SU-DHL-6 (cell line): Measurements from ENCODE around the gene UNC13C.

Source experiments
- H2AFZ ChIP-seq: fragments of 200-600 bp; sonication (generic); 2 replicates; pipeline ENCODE4 v1.6.1; 2014; ENCODE audit warnings: low read depth, mild to moderate bottlenecking, moderate library complexity, mixed read lengths, antibody characterized with exemption, low read length; ENCODE audit not compliant: severe bottlenecking
- H3F3A ChIP-seq: fragments of 200-600 bp; shearing (Covaris generic); 2 replicates; pipeline ENCODE4 v1.6.0; 2016; ENCODE audit warnings: antibody characterized with exemption, mild to moderate bottlenecking; ENCODE audit not compliant: insufficient read depth
- H3K27ac ChIP-seq: fragments of 200-600 bp; sonication (generic); 2 replicates; pipeline ENCODE4 v1.5.1; 2016; ENCODE audit warnings: low read depth, mild to moderate bottlenecking, low read length, moderate library complexity, mixed read lengths
- H3K27me3 ChIP-seq: fragments of 200-600 bp; sonication (generic), shearing (Covaris generic); 2 replicates; pipeline ENCODE4 v1.6.0; 2014; ENCODE audit warnings: mild to moderate bottlenecking, low read length
- H3K36me3 ChIP-seq: fragments of 200-600 bp; sonication (generic); 2 replicates; pipeline ENCODE4 v1.6.1; 2014; ENCODE audit warnings: mild to moderate bottlenecking, low read length, mixed read lengths
- H3K4me2 ChIP-seq: fragments of 300-600, 200-600 bp; shearing (Covaris generic), sonication (generic); 2 replicates; pipeline ENCODE4 v1.6.0; 2014; ENCODE audit warnings: low read length, low read depth, mild to moderate bottlenecking; ENCODE audit not compliant: poor library complexity, severe bottlenecking
- H3K4me3 ChIP-seq: fragments of 200-600 bp; sonication (generic); 2 replicates; pipeline ENCODE4 v1.5.1; 2014; ENCODE audit warnings: antibody characterized with exemption, low read length, mild to moderate bottlenecking, mixed read lengths; ENCODE audit not compliant: insufficient read depth, poor library complexity, severe bottlenecking
- H3K79me2 ChIP-seq: fragments of 200-600 bp; sonication (generic); 2 replicates; pipeline ENCODE4 v1.6.1; 2014; ENCODE audit warnings: mild to moderate bottlenecking, low read length, moderate library complexity; ENCODE audit not compliant: insufficient read depth
- H3K9ac ChIP-seq: fragments of 200-600 bp; sonication (generic); 2 replicates; pipeline ENCODE4 v1.7.0; 2014; ENCODE audit warnings: mild to moderate bottlenecking, low read length
- H3K9me2 ChIP-seq: fragments of 200-600 bp; sonication (generic); replicated peaks from 2 replicates; pipeline ENCODE4 v1.6.1; 2014; ENCODE audit warnings: low read length; ENCODE audit not compliant: insufficient read depth
- H3K9me3 ChIP-seq: fragments of 200-600 bp; sonication (generic); 2 replicates; pipeline ENCODE4 v1.6.1; 2014; ENCODE audit warnings: low read length, mixed read lengths; ENCODE audit not compliant: insufficient read depth
- H4K20me1 ChIP-seq: fragments of 200-600 bp; sonication (generic); 2 replicates; pipeline ENCODE4 v1.6.1; 2014; ENCODE audit warnings: low read depth, mild to moderate bottlenecking, antibody characterized with exemption, low read length, moderate library complexity, mixed read lengths
- EZH2phosphoT487 ChIP-seq: fragments of 200-600 bp; sonication (generic), shearing (Covaris generic); conservative IDR thresholded peaks from 2 replicates; pipeline ENCODE4 v1.6.1; 2018; ENCODE audit warnings: mild to moderate bottlenecking, antibody characterized with exemption, low read length, moderate library complexity, mixed read lengths
- TF ChIP-seq, protein P1 (sequence below): fragments of 200-600 bp; sonication (generic); IDR thresholded peaks from one replicate; pipeline ENCODE4 v1.5.1; 2017; ENCODE audit warnings: antibody characterized with exemption, mild to moderate bottlenecking, low read length, moderate library complexity; ENCODE audit not compliant: insufficient read depth, poor library complexity, severe bottlenecking

Gene UNC13C

DNA sequence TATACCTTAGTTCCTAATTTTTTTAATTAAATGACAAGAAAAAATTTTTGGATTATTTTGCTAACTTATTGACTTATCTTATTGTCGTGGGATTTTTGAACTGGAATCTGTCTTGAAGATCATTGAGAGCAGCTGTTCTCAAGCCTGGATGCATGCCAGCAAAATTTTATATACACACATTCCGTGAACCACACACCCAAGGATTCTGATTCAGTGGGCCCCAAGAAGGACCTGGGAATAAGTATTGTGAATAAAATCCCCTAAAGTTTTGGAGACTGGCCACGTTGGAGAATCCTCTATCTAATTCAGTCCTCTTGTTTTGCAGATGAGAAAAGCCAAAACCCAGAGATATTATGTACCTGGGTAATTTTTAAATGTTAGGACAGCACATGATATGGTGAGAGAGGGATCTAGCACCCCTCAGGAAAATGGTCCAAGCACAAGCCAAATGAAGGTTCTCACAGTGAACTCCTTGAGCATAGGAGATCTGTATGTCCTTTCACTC lies 55.2 kb downstream of the UNC13C start:
- no peak overlapping the region for H3K9ac ChIP-seq
- no peaks in the 10 kb centered on the region for H3K27me3 ChIP-seq
- H3K36me3 ChIP-seq, result no peaks in the 10 kb centered on the region
- H2AFZ ChIP-seq, result no peak overlapping the region
- H3K4me2 ChIP-seq, result no peak overlapping the region
- H4K20me1 ChIP-seq, result no peaks in the 10 kb centered on the region
- no peak overlapping the region for H3K4me3 ChIP-seq
- no peaks in the 10 kb centered on the region for H3K9me3 ChIP-seq
- no peaks in the 10 kb centered on the region for H3K9me2 ChIP-seq
- TF ChIP-seq, protein P1, sequence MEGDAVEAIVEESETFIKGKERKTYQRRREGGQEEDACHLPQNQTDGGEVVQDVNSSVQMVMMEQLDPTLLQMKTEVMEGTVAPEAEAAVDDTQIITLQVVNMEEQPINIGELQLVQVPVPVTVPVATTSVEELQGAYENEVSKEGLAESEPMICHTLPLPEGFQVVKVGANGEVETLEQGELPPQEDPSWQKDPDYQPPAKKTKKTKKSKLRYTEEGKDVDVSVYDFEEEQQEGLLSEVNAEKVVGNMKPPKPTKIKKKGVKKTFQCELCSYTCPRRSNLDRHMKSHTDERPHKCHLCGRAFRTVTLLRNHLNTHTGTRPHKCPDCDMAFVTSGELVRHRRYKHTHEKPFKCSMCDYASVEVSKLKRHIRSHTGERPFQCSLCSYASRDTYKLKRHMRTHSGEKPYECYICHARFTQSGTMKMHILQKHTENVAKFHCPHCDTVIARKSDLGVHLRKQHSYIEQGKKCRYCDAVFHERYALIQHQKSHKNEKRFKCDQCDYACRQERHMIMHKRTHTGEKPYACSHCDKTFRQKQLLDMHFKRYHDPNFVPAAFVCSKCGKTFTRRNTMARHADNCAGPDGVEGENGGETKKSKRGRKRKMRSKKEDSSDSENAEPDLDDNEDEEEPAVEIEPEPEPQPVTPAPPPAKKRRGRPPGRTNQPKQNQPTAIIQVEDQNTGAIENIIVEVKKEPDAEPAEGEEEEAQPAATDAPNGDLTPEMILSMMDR, result no peak
- no peak for TF ChIP-seq EZH2phosphoT487
- H3F3A ChIP-seq, result no peaks in the 10 kb centered on the region
- no peak overlapping the region for H3K27ac ChIP-seq
- no peaks in the 10 kb centered on the region for H3K79me2 ChIP-seq

DNA sequence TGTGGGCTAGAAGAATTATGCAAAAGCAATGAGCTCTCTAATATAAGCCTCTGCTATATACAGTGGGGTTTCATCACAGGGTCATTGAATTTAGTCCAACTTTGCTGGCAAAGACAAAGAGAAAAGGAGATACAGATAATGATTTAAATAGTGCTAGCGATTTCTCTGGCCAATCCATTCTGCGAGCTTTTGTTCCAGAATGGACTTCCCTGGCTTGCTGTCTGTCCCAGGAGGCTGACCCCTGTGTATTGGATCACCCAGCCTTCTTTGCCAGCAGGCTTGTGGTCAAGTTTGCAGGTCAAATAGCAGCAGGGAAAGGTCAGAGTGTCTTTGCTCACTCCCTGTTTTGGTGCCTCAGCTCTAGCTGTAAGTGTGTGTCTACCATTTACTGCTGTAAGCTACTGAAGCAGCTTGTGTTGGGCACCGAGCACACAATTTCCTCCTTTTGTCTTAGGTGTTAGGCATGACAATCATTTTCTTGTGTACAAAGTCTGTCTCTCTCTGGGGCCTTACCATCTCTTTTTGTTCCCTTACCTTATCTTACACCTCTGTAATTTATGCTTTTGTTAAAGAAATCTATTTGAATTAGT lies 55.7 kb downstream of the UNC13C start:
- Histone ChIP-seq H3K9me2 (no peaks in the 10 kb centered on the region), H3K79me2 (no peaks in the 10 kb centered on the region), H2AFZ (no peak overlapping the region), H3K27me3 (no peaks in the 10 kb centered on the region), H3K36me3 (no peaks in the 10 kb centered on the region), H3K9me3 (no peaks in the 10 kb centered on the region), H3K27ac (no peak overlapping the region), H3K9ac (no peak overlapping the region), H3K4me3 (no peak overlapping the region), H3F3A (no peaks in the 10 kb centered on the region), H3K4me2 (no peak overlapping the region), H4K20me1 (no peaks in the 10 kb centered on the region)
- TF ChIP-seq, protein P1, result no peak
- TF ChIP-seq EZH2phosphoT487, result no peak

DNA sequence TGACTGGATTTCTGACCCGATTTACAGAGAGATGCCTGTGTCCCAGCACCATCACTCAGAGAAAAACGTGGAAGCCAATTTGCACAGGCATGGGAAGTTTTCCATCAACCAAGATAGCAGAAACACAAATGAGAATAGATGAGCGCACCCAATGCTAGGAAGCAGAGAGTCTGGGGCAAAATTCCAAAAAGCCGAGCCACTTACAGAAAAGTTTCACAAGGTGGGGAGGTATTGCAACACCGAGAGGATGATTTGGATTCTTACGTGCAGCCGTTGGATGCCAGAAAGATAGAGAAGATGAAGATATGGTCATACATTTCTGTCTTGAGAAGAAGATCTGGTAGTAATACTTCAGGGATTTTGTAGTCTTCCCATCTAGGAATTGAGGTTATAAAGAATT lies 57.4 kb downstream of the UNC13C start:
- TF ChIP-seq, protein P1, result no peak
- TF ChIP-seq EZH2phosphoT487, result no peak
- no peak overlapping the region for H3K4me2 ChIP-seq
- no peaks in the 10 kb centered on the region for H3K36me3 ChIP-seq
- no peaks in the 10 kb centered on the region for H3K9me2 ChIP-seq
- no peak overlapping the region for H3K9ac ChIP-seq
- no peaks in the 10 kb centered on the region for H3K27me3 ChIP-seq
- no peaks in the 10 kb centered on the region for H3K79me2 ChIP-seq
- H3F3A ChIP-seq, result no peaks in the 10 kb centered on the region
- H3K4me3 ChIP-seq, result no peak overlapping the region
- no peaks in the 10 kb centered on the region for H4K20me1 ChIP-seq
- no peaks in the 10 kb centered on the region for H3K9me3 ChIP-seq
- no peak overlapping the region for H3K27ac ChIP-seq
- no peak overlapping the region for H2AFZ ChIP-seq
